Naive B cell (primary cell): Measurements from ENCODE around the gene PVALEF. TPM values are rescaled to one million over a fixed set of nuclear protein-coding genes. Genes with fewer than 3 reads are reported as not detected.
"Not testable (repeated sequence)": the region's sequence is repeated elsewhere in the genome, so short reads cannot be mapped to it uniquely, and the experiment has no call there.

ENCODE experiments used
- ATAC-seq, 2 donors: fragments of 150-1000 bp; cut with Tn5 transposase; 2 replicates each; pipeline ENCODE4 v1.10.0; 2021; ENCODE audit warnings: low read depth in 2 of 2, mild to moderate bottlenecking in 2 of 2, moderate library complexity in 2 of 2
- DNase-seq: peaks from one replicate; pipeline ENCODE4 v3.0.0; 2022
- H3K27ac Mint-ChIP-seq, 6 donors: one replicate each; pipeline ENCODE4 v1.8.0; 2020 to 2022; ENCODE audit warnings: mild to moderate bottlenecking in 6 of 6, mixed read lengths in 6 of 6, moderate library complexity in 5 of 6, inconsistent platforms in 2 of 6
- H3K27me3 Mint-ChIP-seq, 3 donors: one replicate each; pipeline ENCODE4 v1.8.0; 2021 to 2022; ENCODE audit warnings: mixed read lengths in 3 of 3, mild to moderate bottlenecking in 1 of 3
- H3K36me3 Mint-ChIP-seq, 2 donors: one replicate each; pipeline ENCODE4 v1.8.0; 2020 to 2022; ENCODE audit warnings: mixed read lengths in 2 of 2, inconsistent platforms in 1 of 2, mild to moderate bottlenecking in 1 of 2
- H3K4me1 Mint-ChIP-seq, 3 donors: one replicate each; pipeline ENCODE4 v1.8.0; 2020 to 2022; ENCODE audit warnings: mixed read lengths in 3 of 3, inconsistent platforms in 1 of 3, mild to moderate bottlenecking in 1 of 3, moderate library complexity in 1 of 3
- H3K4me3 Mint-ChIP-seq, 8 donors: one replicate each; pipeline ENCODE4 v1.8.0; 2020 to 2022; ENCODE audit warnings: mild to moderate bottlenecking in 8 of 8, mixed read lengths in 8 of 8, moderate library complexity in 8 of 8, inconsistent platforms in 2 of 8
- H3K9me3 Mint-ChIP-seq, 7 donors: one replicate each; pipeline ENCODE4 v1.8.0; 2020 to 2022; ENCODE audit warnings: mixed read lengths in 7 of 7, mild to moderate bottlenecking in 5 of 7, inconsistent platforms in 2 of 7, moderate library complexity in 1 of 7
- polyA plus RNA-seq, 6 donors: library from polyadenylated mRNA; unstranded; fragments of 300-500 nt; fragmentation: Illumina TruSeq; gene quantifications; one replicate each; pipeline ENCODE4 v1.2.3, GENCODE V29; 2021; ENCODE audit warnings: low read depth in 6 of 6

The PVALEF gene
- polyA plus RNA-seq, 6 donors from 2014 or later, result not detected

- peak overlapping the region; percentile 64 to 97 (median 91) for H3K27ac Mint-ChIP-seq
Measured at GRCh38 chr17:81223762-81224130, 58.4 kb downstream of the PVALEF start.

GRCh38 chr17:81227630-81228029, 62.3 kb downstream of the PVALEF start:
- not testable (repeated sequence) for H3K27me3 Mint-ChIP-seq, DNase-seq, ATAC-seq, H3K9me3 Mint-ChIP-seq
- Mint-ChIP-seq H3K27ac (peak overlapping the region in 5 of 6 donors; percentile 59 to 96 (median 75)), H3K4me3 (peak overlapping the region in 7 of 8 donors; percentile 12 to 73 (median 55)), H3K36me3 (peaks cover 0 to 17% of the 10 kb centered on the region in 2 donors), H3K4me1 (peaks cover 27 to 36% (median 28%) of the 10 kb centered on the region in 3 donors)

More at GRCh38 chr17:81223762-81224130, 58.4 kb downstream of the PVALEF start:
- H3K4me3 Mint-ChIP-seq, result peak overlapping the region; percentile 83 to 95 (median 92)
- DNase-seq (peak; percentile 55), ATAC-seq (peak; percentile 17 to 23)
- no peaks in the 10 kb centered on the region for H3K27me3 Mint-ChIP-seq
- no peaks in the 10 kb centered on the region for H3K9me3 Mint-ChIP-seq
- peaks cover 16 to 36% (median 17%) of the 10 kb centered on the region in 3 donors for H3K4me1 Mint-ChIP-seq
- H3K36me3 Mint-ChIP-seq, result no peaks in the 10 kb centered on the region

- H3K27me3 Mint-ChIP-seq, result no peaks in the 10 kb centered on the region
- DNase-seq (peak; percentile 51), ATAC-seq (peak; percentile 81 to 85)
- H3K27ac Mint-ChIP-seq, result peak overlapping the region; percentile 7 to 96 (median 78)
- H3K36me3 Mint-ChIP-seq, result peaks cover 0 to 17% of the 10 kb centered on the region in 2 donors
- H3K4me3 Mint-ChIP-seq, result peak overlapping the region in 6 of 8 donors; percentile 41 to 73 (median 56)
- H3K4me1 Mint-ChIP-seq, result peaks cover 26 to 35% (median 26%) of the 10 kb centered on the region in 3 donors
- no peaks in the 10 kb centered on the region for H3K9me3 Mint-ChIP-seq
Measured at GRCh38 chr17:81228420-81228819, 63.1 kb downstream of the PVALEF start.

GRCh38 chr17:81228834-81229665, 63.7 kb downstream of the PVALEF start:
- Mint-ChIP-seq H3K27ac (peak overlapping the region in 5 of 6 donors; percentile 39 to 96 (median 80)), H3K27me3 (no peaks in the 10 kb centered on the region), H3K4me1 (peaks cover 20 to 28% (median 21%) of the 10 kb centered on the region in 3 donors), H3K9me3 (no peaks in the 10 kb centered on the region), H3K36me3 (peaks cover 0 to 17% of the 10 kb centered on the region in 2 donors), H3K4me3 (peak overlapping the region in 6 of 8 donors; percentile 41 to 73 (median 56))
- DNase-seq (no peak), ATAC-seq (peak in 1 of 2 donors; percentile 8)

GRCh38 chr17:81229666-81229920, 64.3 kb downstream of the PVALEF start:
- H3K36me3 Mint-ChIP-seq, result peaks cover 0 to 17% of the 10 kb centered on the region in 2 donors
- H3K27me3 Mint-ChIP-seq, result no peaks in the 10 kb centered on the region
- ATAC-seq (no peak), DNase-seq (no peak)
- H3K27ac Mint-ChIP-seq, result peak overlapping the region in 3 of 6 donors; percentile 52 to 78 (median 60)
- peaks cover 21 to 29% (median 22%) of the 10 kb centered on the region in 3 donors for H3K4me1 Mint-ChIP-seq
- H3K4me3 Mint-ChIP-seq, result peak overlapping the region in 4 of 8 donors; percentile 33 to 69 (median 58)
- no peaks in the 10 kb centered on the region for H3K9me3 Mint-ChIP-seq

- H3K4me1 Mint-ChIP-seq, result peaks cover 28 to 35% (median 29%) of the 10 kb centered on the region in 3 donors
- no peak for ATAC-seq
- peak overlapping the region in 2 of 8 donors; percentile 33 to 64 for H3K4me3 Mint-ChIP-seq
- H3K9me3 Mint-ChIP-seq, result no peaks in the 10 kb centered on the region
- H3K27me3 Mint-ChIP-seq, result no peaks in the 10 kb centered on the region
- no peak for DNase-seq
- H3K36me3 Mint-ChIP-seq, result peaks cover 0 to 17% of the 10 kb centered on the region in 2 donors
- H3K27ac Mint-ChIP-seq, result peak overlapping the region in 2 of 6 donors; percentile 52 to 76
Measured at GRCh38 chr17:81230043-81230820, 64.9 kb downstream of the PVALEF start.

GRCh38 chr17:81231121-81231645, 65.9 kb downstream of the PVALEF start:
- DNase-seq, result no peak
- peaks cover 29 to 36% (median 29%) of the 10 kb centered on the region in 3 donors for H3K4me1 Mint-ChIP-seq
- peaks cover 0 to 17% of the 10 kb centered on the region in 2 donors for H3K36me3 Mint-ChIP-seq
- H3K4me3 Mint-ChIP-seq, result peak overlapping the region in 1 of 8 donors; percentile 63
- peak overlapping the region in 1 of 6 donors; percentile 53 for H3K27ac Mint-ChIP-seq
- no peaks in the 10 kb centered on the region for H3K27me3 Mint-ChIP-seq
- no peaks in the 10 kb centered on the region for H3K9me3 Mint-ChIP-seq
- no peak for ATAC-seq

- peaks cover 29 to 38% (median 32%) of the 10 kb centered on the region in 3 donors for H3K4me1 Mint-ChIP-seq
- no peak overlapping the region for H3K27ac Mint-ChIP-seq
- peaks cover 0 to 17% of the 10 kb centered on the region in 2 donors for H3K36me3 Mint-ChIP-seq
- H3K4me3 Mint-ChIP-seq, result no peak overlapping the region
- DNase-seq (no peak), ATAC-seq (no peak)
- H3K27me3 Mint-ChIP-seq, result no peaks in the 10 kb centered on the region
- no peaks in the 10 kb centered on the region for H3K9me3 Mint-ChIP-seq
Measured at GRCh38 chr17:81231766-81232581, 66.7 kb downstream of the PVALEF start.

Other genes with a start within 250 kb of the PVALEF start
- gene CHMP6, start 173.7 kb upstream of the PVALEF start, polyA plus RNA-seq, result 10 to 100 TPM; 38.8 to 51.8 (median 43.5) TPM
- 1 to 10 TPM in 3 of 6 donors, under 1 TPM in 3; 0.19 to 6.1 (median 0.79) TPM for gene BAIAP2, start 130.4 kb upstream of the PVALEF start, polyA plus RNA-seq
- not detected for gene AATK, start 714 bp downstream of the PVALEF start, polyA plus RNA-seq
- 10 to 100 TPM in 1 of 6 donors, 1 to 10 TPM in 4, not detected in 1; 3.1 to 11.6 (median 4.0) TPM for gene CEP131, start 57.5 kb downstream of the PVALEF start, polyA plus RNA-seq
- gene TEPSIN, start 73.5 kb downstream of the PVALEF start, polyA plus RNA-seq, result 10 to 100 TPM in 1 of 6 donors, 1 to 10 TPM in 5; 4.5 to 16.8 (median 7.6) TPM
- gene NDUFAF8, start 73.8 kb downstream of the PVALEF start, polyA plus RNA-seq, result 10 to 100 TPM; 53.3 to 88.4 (median 81.7) TPM
- gene SLC38A10, start 129.8 kb downstream of the PVALEF start, polyA plus RNA-seq, result 10 to 100 TPM; 44.0 to 82.0 (median 51.0) TPM
- gene BAHCC1, start 229.9 kb downstream of the PVALEF start, polyA plus RNA-seq, result under 1 TPM in 1 of 6 donors, not detected in 5; 0.07 TPM